Measurements from ENCODE around the gene CNPY4. TPM values are rescaled to one million over a fixed set of nuclear protein-coding genes. Genes with fewer than 3 reads are reported as not detected.
"Not testable (repeated sequence)": the region's sequence is repeated elsewhere in the genome, so short reads cannot be mapped to it uniquely, and the experiment has no call there.

The CNPY4 gene
- total RNA-seq, 2 experiments from 2014 or later, result 10.1 to 10.2 TPM

DNA sequence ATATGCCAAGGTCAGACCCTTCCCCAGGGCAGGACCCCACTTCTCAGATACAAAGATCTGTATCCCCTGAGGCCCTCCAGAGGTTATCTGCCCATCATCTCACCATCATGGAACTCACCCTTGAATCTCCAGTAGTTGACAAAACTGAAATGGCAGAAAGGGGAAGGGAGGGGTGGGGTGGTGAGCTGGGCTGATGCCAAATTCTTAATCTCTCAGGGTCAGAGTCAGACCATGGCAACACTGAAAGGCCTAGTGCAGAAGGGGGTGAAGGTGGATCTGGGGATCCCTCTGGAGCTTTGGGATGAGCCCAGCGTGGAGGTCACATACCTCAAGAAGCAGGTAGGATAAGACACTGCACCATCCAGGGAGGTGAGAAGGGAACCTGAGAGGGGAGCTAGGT lies 3.1 kb downstream of the CNPY4 start:
- Mint-ChIP-seq H3K9me3 (no peaks in the 10 kb centered on the region), H3K27ac (peak overlapping the region; percentile 3), H3K4me1 (peaks cover 28% of the 10 kb centered on the region)

DNA sequence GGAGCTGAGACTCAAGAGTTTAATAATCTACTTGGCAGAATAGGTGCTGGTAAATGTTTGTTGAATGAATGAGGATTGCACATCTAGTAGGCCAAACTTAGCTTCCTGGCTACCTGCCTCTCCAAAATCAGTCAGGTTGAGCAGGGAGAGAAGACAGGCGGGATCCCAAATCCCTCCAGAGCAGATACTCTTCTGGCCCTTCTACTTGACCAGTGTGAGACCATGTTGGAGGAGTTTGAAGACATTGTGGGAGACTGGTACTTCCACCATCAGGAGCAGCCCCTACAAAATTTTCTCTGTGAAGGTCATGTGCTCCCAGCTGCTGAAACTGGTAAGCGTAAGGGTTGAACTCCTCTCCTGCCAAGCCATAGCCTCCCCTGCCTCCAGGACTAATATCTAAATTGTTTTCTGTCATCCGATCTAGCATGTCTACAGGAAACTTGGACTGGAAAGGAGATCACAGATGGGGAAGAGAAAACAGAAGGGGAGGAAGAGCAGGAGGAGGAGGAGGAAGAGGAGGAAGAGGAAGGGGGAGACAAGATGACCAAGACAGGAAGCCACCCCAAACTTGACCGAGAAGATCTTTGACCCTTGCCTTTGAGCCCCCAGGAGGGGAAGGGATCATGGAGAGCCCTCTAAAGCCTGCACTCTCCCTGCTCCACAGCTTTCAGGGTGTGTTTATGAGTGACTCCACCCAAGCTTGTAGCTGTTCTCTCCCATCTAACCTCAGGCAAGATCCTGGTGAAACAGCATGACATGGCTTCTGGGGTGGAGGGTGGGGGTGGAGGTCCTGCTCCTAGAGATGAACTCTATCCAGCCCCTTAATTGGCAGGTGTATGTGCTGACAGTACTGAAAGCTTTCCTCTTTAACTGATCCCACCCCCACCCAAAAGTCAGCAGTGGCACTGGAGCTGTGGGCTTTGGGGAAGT lies 5.1 kb downstream of the CNPY4 start:
- Mint-ChIP-seq H3K36me3 (peaks cover 9% of the 10 kb centered on the region), H3K9me3 (no peaks in the 10 kb centered on the region), H3K4me1 (peaks cover 29% of the 10 kb centered on the region), H3K27me3 (no peaks in the 10 kb centered on the region), H3K4me3 (peak overlapping the region; percentile 15), H3K27ac (peak overlapping the region; percentile 69)
- no peak for DNase-seq

More for the DNA sequence above, 3.1 kb downstream of the CNPY4 start:
- Mint-ChIP-seq H3K36me3 (peaks cover 13% of the 10 kb centered on the region), H3K4me3 (no peak overlapping the region), H3K27me3 (no peaks in the 10 kb centered on the region)
- DNase-seq, result no peak

DNA sequence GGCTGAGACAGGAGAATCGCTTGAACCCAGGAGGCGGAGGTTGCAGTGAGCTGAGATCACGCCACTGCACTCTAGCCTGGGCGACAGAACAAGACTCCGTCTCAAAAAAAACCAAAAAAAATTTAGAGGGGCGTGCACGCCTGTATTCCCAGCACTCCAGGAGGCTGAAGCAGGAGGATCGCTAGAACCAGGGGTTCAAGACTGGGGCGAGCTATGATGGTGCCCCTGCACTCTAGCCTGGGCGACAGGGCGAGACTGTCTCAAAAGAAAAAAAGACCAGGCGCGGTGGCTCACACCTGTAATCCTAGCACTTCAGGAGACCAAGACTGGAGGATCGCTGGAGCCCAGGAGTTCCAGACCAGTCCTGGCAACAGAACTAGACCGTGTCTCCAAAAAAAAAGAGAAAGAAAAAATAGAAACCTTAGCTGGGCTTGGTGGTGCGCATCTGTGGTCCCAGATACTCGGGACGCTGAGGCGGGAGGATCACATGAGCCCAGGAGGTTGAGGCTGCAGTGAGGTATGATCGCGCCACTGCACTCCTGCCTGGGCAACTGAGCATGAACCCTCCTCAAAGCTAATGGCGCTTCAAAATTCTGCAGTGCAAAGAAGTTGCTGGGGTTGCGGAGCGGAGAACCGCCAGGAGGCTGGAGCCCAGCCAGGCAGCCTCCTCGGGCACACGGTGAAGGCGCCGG lies 7.0 kb downstream of the CNPY4 start:
- Mint-ChIP-seq H3K9me3 (no peaks in the 10 kb centered on the region), H3K27me3 (no peaks in the 10 kb centered on the region), H3K4me3 (peak overlapping the region; percentile 99), H3K27ac (peak overlapping the region; percentile 100), H3K4me1 (peaks cover 24% of the 10 kb centered on the region), H3K36me3 (peaks cover 9% of the 10 kb centered on the region)
- DNase-seq, result no peak

DNA sequence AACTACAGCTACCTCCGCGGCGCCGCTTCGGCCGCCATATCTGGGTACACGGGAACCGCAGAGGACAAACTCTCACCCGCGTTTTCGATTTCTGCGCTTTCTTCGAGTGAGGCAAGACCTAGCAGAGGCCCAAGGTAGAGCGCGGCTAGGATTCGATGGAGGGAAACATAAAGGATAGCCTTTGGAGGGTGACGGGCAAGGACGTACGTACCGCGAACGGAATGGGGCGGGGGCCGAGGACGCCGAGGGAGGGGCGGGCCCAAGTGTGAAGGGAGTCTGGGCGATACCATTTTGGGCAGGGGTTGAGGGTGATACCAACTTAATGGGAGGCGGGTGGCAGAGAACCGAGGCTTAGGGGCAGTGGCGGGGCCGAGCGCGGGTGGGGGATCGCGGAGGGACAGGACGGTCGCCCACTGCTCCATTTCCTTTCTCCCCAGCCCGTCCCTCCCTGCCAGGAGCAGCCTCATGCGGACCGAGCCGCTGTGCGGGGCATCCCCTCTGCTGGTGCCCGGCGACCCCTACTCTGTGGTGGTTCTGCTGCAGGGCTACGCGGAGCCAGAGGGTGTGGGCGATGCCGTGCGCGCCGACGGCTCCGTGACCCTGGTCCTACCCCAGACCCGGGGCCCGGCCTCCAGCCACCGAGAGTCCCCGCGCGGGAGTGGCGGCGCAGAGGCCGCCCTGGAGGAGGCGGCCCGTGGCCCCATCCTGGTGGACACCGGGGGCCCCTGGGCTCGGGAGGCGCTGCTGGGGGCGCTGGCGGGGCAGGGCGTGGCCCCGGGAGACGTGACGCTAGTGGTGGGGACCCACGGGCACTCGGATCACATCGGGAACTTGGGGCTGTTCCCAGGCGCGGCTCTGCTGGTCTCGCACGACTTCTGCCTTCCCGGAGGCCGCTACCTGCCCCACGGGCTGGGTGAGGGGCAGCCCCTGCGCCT lies 7.8 kb downstream of the CNPY4 start, which contains the start of gene MBLAC1:
Gene MBLAC1, plus strand, starts transcription at position 37 of the 935 bp plus-strand sequence. Its CDS starts 429 bp downstream, at position 466.
- Mint-ChIP-seq H3K4me3 (peak within 1 kb of the TSS; percentile 99), H3K9me3 (no peaks in the 10 kb centered on the region), H3K36me3 (peaks cover 9% of the 10 kb centered on the region), H3K4me1 (peaks cover 24% of the 10 kb centered on the region), H3K27me3 (no peaks in the 10 kb centered on the region), H3K27ac (peak within 1 kb of the TSS; percentile 100)
- DNase-seq, result peak; percentile 89

DNA sequence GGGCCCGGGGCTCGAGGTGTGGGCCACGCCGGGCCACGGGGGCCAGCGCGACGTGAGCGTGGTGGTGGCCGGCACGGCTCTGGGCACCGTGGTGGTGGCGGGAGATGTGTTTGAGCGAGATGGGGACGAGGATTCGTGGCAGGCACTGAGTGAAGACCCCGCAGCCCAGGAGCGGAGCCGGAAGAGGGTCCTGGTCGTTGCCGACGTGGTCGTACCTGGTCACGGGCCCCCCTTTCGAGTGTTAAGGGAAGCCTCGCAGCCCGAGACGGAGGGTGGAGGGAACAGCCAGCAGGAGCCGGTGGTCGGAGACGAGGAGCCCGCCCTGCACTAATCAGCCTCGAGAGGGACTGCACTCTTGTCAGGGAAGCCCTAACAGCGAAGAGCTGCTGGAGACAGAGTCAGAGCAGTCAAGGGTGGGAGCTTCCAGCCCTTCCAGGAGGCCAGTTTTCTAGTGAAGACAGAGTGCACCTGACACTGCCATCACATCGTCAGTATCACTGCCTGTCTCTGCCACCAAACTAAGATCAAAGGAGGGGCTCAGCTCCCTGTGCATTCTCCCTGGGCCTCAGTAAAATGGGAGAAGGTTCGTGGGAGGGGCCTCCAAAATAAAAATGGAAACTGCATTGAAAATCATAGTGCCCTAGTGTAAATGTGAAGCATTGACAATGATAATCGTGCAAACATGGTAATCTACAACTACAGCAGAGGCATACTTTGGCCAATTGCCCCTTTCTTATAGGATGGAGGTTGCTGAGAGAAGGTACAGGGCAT lies 8.6 kb downstream of the CNPY4 start:
- Mint-ChIP-seq H3K27me3 (no peaks in the 10 kb centered on the region), H3K4me3 (peak overlapping the region; percentile 99), H3K27ac (peak overlapping the region; percentile 62), H3K36me3 (peaks cover 7% of the 10 kb centered on the region), H3K4me1 (peaks cover 30% of the 10 kb centered on the region), H3K9me3 (no peaks in the 10 kb centered on the region)
- DNase-seq, result peak; percentile 26

DNA sequence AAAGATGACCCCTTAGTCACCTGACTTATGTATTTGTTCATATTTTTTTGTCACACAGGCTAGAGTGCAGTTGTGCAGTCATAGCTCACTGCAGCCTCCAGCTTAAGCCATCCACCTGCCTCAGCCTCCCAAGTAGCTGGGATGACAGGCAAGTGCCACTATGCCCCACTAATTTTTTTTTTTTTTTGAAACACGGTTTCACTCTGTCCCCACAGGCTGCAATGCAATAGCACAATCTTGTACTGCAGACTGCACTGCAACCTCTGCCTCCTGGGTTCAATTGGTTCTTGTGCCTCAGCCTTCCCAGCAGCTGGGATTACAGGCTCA lies 9.2 kb downstream of the CNPY4 start:
- Mint-ChIP-seq H3K4me3 (peak overlapping the region; percentile 99), H3K4me1 (peaks cover 30% of the 10 kb centered on the region), H3K27ac (no peak overlapping the region), H3K9me3 (no peaks in the 10 kb centered on the region), H3K27me3 (no peaks in the 10 kb centered on the region), H3K36me3 (peaks cover 7% of the 10 kb centered on the region)
- no peak for DNase-seq

DNA sequence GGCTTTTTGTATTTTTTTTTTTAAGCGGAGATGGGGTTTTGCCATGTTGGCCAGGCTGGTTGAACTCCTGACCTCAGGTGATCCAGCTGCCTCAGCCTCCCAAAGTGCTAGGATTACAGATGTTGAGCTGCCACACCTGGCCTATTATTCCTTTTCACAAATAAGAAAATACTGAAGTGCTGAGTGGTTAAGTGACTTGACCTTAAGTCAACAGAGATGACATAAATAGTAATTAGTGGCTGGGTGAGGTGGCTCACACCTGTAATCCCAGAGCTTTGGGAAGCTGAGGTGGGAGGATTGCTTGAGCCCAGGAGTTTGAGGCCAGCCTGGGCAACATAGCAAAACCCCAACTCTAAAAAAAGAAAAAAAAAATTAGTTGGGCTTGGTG lies 10.8 kb downstream of the CNPY4 start:
- H3K36me3 Mint-ChIP-seq, H3K27me3 Mint-ChIP-seq, DNase-seq, H3K27ac Mint-ChIP-seq, H3K9me3 Mint-ChIP-seq, H3K4me3 Mint-ChIP-seq: not testable (repeated sequence)
- peaks cover 23% of the 10 kb centered on the region for H3K4me1 Mint-ChIP-seq

DNA sequence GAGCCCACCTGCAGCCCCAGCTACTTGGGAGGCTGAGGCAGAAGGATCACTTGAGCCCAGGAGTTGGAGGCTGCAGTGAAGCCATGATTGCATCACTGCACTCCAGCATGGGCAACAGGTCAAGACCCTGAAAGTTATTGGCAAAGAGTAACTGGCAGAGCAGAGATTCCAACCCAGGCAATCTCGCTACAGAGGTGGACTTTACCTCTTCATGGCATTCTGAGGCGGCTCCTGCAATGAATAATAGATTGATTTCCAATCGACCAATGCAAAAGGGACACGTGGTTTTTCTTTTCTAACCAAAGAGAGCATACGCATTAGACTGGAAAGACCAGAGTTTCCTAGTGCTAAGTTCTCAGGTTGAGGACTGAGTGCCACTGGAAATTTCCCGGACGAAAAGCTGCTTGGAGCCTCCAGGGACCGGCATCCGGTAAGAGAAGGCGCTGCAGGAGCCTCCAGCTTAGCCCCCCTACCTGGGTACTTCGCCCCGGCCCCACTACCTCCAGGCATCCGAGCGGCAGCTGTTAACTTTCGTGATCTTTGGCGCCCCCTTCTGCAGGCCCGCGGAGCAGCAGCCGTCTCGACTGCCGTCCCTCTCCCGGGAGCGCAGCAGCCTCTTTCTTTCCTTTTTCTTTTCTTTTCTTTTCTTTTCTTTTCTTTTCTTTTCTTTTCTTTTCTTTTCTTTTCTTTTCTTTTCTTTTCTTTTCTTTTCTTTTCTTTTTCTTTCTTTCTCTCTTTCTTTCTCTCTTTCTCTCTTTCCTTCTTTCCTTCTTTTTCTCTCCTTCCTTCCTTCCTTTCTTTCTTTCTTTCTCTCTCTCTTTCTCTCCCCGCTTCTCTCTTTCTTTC lies 11.4 kb downstream of the CNPY4 start:
- peak; percentile 77 for DNase-seq
- no peak overlapping the region for H3K27ac Mint-ChIP-seq

DNA sequence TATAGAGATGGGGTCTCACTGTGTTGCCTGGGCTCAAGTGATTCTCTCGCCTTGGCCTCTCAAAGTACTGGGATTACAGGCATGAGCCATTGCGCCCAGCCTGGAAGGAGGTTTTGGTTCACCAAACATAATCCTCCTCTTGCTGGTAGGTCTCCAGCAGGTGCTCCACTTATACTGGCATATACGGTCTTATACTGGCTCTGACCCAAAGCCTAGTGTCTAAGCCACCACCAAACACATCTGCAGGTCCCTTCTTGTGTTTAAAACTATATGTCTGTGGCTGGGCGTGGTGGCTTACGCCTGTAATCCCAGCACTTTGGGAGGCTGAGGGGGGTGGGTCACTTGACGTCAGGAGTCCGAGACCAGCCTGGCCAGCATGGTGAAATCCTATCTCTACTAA lies 12.7 kb downstream of the CNPY4 start:
- no peak for DNase-seq
- no peak overlapping the region for H3K27ac Mint-ChIP-seq
- H3K4me1 Mint-ChIP-seq, result peaks cover 13% of the 10 kb centered on the region
- no peaks in the 10 kb centered on the region for H3K36me3 Mint-ChIP-seq
- H3K9me3 Mint-ChIP-seq, result no peaks in the 10 kb centered on the region
- H3K27me3 Mint-ChIP-seq, result no peaks in the 10 kb centered on the region
- no peak overlapping the region for H3K4me3 Mint-ChIP-seq

More for the DNA sequence above, 11.4 kb downstream of the CNPY4 start:
- Mint-ChIP-seq H3K4me3 (peak overlapping the region; percentile 22), H3K27me3 (no peaks in the 10 kb centered on the region), H3K9me3 (no peaks in the 10 kb centered on the region), H3K4me1 (peaks cover 18% of the 10 kb centered on the region), H3K36me3 (no peaks in the 10 kb centered on the region)

DNA sequence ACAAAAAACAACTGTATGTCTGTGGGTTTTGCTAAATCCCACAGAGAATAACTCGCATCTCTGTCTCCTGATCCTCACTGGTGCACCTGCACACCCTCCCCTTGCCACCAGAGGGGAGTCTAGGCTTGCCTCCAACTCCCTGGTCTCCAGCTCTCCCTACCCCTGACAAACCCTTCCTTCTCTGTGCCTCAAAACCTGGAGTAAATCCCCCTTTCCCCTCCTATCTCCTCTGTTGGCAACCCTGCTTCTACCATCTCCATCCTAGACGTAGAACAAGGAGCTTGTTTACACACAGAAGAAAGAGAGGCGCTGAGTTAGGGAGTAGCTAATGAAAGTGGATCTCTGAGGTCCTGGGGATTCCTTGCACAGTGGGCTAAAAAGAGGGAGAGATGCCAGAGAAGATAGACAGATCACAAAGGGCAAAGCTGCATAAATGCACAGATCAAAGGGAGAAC lies 13.3 kb downstream of the CNPY4 start:
- Mint-ChIP-seq H3K4me1 (peaks cover 15% of the 10 kb centered on the region), H3K9me3 (no peaks in the 10 kb centered on the region), H3K36me3 (no peaks in the 10 kb centered on the region), H3K4me3 (no peak overlapping the region), H3K27ac (no peak overlapping the region), H3K27me3 (no peaks in the 10 kb centered on the region)
- DNase-seq, result peak; percentile 63

DNA sequence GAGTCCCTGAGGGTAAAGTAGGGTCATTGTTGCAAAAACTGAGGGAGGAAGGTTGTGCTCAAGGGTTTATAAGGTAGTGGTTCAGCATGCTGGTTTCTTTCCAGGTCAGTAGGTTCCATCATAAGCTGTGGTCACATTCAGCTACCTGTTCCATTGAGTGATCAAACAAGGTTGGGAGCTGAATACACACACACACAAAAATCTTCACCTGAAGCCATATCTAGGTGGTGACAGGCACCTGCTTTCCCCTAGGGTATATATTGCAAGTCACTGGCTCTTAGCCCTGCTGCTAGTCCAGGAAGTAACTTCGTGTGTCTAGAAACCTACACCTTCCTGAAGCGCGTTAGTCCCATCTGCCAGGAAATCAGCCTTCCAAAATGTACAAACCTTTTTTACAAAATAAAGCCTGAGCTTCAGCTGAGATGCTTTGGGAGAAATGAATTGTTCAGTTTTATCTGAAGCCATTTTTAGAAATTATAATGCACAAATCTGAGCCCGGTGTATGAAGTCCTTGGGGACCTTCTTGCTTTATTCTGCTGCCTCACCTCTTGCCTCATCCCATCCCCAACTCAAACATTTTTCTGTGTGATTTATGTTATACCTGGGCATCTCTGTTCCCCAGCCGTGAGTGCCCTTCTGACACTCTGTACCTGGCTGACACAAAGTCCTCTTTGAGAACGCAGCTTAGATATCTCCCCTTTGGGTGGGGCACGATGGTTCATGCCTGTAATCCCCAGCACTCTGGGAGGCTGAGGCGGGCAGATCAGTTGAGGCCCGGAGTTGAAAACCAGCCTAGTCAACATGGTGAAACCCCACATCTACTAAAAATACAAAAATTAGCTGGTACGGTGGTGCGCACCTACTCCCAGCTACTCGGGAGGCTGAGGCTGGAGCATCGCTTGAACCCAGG lies 18.7 kb downstream of the CNPY4 start:
- Mint-ChIP-seq H3K4me3 (no peak overlapping the region), H3K27ac (no peak overlapping the region), H3K36me3 (no peaks in the 10 kb centered on the region), H3K27me3 (no peaks in the 10 kb centered on the region), H3K4me1 (peaks cover 16% of the 10 kb centered on the region), H3K9me3 (no peaks in the 10 kb centered on the region)
- DNase-seq, result no peak

DNA sequence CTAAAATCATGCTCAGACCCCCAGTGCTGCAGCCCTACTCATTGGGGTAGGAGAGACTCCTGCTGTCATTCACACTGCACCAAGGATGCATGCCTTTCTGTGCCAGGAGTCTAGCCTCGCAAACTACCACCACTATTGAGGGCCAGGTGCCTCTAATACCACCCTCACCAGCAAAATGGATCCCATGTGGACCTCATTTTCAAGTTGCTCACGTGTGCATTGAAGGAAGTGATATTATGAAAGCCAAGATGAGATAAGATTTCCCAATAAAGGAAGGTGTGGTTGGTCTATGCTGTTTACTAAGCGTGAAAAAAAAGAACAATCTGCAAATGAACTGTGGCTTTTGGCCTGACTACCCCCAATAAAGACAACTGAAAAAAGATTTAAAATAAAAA lies 22.1 kb downstream of the CNPY4 start:
- H3K27ac Mint-ChIP-seq, result no peak overlapping the region
- peaks cover 16% of the 10 kb centered on the region for H3K4me1 Mint-ChIP-seq
- H3K4me3 Mint-ChIP-seq, result no peak overlapping the region
- DNase-seq, result no peak
- no peaks in the 10 kb centered on the region for H3K9me3 Mint-ChIP-seq
- H3K36me3 Mint-ChIP-seq, result no peaks in the 10 kb centered on the region
- H3K27me3 Mint-ChIP-seq, result no peaks in the 10 kb centered on the region

DNA sequence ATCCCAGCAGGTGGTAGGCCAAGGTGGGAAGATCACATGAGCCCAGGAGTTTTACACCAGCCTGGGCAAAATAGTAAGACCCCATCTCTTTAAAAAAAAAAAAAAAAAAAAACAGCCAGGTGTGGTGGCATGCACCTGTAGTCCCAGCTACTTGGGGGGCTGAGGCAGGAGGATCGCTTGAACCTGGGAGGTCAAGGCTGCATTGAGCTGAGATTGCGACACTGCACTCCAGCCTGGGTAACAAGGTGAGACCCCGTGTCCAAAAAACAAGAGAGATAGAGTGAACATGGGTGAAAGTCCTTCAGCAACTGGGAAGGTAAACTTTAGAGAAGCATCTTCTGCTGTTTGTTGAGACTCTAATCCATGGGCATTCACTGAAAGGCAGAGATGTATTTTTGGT lies 23.0 kb downstream of the CNPY4 start:
- no peak for DNase-seq
- H3K27ac Mint-ChIP-seq, result no peak overlapping the region
- no peak overlapping the region for H3K4me3 Mint-ChIP-seq
- peaks cover 16% of the 10 kb centered on the region for H3K4me1 Mint-ChIP-seq
- H3K9me3 Mint-ChIP-seq, result no peaks in the 10 kb centered on the region
- no peaks in the 10 kb centered on the region for H3K36me3 Mint-ChIP-seq
- H3K27me3 Mint-ChIP-seq, result no peaks in the 10 kb centered on the region

All from activated naive CD8-positive, alpha-beta T cell treated with anti-CD3 and anti-CD28 coated beads for 36 hours (primary cell).